Inflammatory macrophage treated with lipopolysaccharide for 4 hours (primary cell): ENCODE results near the gene HSF5.

ENCODE experiments used
- DNase-seq: peaks from one replicate; pipeline ENCODE4 v3.0.0-alpha.2; 2020

HSF5 gene

DNA sequence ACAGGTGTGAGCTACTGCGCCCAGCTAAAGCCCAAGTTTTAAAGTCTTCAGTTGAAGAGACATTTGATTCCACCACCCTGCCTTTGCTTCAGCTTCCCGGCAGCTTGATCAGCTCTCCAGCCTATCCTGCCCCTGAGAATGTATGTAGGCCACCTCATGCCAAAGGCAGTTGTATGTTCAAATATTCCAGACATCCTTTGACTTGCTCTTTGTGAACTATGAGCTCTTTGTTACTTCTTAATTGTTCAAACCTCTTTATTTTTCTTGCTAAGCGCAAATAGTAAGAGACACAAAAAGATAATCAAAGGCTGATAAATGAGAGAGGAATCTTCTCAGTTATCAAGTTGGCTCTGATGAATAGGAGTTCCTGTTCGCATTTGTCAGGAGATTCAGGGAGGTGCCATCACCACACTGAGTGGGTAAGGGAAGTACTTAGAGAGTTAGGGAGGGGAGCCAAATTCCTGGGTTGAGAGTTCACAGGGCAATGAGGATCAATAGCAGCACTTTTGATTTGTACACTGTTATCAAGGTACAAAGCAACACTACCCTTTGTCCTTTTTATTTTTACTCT is 104.2 kb downstream of the HSF5 start:
- DNase-seq = peak; percentile 22

DNA sequence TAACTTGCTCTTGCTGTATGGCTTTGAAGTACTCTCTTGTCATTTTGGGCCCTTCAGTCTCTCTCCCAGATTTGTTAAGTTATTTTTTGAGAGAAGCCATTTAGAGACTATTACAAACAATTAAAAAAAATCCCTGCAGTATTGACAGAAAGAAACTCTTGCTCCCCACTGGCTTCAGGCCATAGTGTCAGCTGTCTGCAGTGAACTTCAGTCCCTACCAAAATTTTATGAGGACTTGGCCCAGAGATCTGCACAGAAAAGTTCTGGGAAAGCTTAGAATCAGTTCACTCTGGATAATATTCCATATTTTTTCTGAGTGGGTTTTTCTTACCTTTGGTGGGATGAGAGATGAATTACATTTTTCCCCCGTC is 105.4 kb downstream of the HSF5 start:
- no peak for DNase-seq

DNA sequence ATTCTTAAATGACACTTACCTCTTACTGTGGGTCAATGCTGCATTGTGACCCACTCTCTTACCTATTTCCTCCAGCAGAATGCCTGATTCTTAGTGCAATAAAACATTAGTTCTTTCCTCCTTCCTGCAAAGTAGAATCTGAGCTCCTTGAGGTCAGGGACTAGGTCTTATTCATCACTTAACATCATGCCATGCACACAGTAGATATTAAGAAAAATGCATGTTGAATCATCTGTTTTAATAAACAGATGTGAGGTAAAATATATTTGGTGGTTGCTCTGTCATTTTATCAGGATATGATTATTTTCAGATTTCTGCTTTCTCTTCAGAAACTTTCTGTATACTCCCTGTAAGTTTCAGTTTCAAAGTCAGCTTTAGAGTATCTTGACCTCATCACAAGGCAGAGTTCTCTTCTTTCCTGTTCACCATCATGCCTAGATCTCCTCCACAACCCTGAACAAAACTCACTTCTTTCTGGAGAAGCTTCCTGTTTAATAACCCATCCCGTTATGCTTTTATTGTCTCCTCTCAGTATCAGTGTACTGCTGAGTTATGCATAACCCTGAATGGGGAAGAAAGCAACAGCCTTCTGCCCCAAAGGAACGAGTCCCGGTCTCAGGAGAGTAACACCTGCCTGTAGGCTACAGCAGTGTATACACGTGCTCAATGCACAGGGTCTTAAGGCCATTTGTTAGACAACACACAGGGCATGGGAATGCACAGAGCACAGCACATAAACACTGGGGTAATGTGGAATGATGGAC is 105.9 kb downstream of the HSF5 start:
- peak; percentile 70 for DNase-seq

DNA sequence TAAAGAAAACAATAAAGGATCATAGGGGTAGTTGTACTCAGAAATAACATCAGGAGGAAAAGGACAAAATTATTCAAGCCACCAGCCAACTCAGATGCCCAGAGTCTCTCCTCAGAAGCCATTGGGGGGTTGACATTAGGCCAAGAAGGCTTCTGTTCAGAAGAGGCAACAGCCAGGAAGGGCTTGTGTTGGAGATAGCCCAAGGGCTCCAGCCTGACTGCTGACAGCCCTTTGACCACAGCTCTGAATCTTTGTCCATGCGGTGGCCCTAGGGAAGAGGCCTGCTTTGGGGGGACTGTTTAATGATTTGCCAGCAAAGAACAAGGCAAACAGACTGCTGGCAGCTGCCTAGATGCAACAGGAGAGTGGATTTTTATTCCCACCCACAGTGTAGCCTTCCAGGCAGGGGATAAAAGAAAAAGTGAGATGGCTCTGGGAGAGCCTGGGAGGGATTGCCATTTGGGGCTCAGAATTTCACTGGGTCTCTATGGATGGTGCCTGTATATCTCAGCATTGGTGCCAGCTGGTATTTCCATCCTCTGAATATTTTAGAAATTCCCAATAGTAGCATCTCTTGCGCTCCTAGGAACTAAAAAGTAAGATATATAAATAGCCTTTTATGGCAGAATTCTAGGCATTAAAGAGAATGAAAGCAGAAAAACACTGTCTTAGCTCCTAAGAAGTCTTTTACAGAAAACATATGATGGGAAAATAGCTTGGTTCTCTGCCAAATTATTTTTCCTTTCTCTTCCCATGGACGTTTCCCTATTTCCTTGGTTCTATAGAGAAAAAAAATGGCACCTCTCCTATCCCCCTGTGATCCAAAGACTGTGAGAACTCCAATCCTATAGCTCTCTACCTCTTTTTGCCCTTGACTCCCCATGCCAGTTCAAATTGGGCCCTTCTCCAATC is 106.8 kb downstream of the HSF5 start:
- DNase-seq = no peak

DNA sequence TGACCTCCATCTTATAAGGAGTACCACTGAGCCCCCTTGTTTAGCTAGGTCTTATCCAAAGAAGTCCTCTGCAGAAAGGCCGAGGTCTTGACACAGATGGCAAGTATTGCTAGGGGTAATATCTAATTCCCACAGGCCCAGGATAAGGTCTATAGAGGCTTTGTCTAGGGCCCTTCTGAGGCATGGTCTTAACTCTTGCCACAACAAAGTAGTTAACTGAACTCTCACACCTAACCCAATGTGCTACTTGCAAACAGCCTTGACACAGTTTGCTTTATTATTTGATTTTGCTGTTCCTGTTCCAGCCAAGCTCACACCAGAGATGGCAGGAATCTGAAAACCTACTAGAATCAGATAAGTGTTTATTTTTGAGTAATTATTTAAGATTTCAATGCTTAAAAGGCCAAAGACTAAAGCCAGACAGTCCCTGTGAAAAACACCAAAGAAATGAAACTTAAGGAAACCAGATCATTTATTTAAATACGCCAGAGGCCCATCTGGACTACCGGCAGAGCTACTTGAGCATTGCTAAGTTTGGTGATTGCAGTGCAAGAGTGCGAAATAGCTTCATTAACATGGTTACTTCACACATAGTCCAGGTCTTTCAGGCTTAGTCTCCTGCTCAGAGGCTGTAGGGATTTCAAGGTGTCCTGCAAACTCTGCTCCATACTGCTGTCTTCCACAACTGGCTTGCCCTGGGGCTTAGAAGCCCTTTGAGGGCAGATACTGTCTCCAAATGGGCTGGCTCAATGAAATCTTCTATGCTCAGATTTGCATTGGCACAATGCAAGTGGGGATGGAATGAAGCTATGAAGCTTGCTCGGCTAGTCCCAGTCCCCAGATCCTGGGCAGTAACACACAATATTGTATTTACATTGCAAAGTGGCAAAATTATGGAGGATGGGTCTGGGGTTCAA is 107.7 kb downstream of the HSF5 start:
- DNase-seq = no peak

DNA sequence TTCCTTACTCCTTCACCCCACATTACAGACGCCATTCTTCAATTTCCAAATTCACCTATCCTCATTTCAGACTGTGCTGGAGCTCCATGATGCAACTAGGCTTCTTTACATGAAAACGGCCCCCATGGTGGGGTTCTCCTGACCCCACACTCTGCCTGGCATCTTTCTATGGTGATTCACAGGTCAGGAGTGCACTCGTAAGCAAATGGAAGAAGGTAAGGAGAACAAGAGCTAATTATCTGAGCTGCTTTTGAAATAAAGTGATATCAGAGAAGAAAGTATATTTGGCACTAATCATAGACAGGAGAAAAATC is 108.7 kb downstream of the HSF5 start:
- DNase-seq = no peak

DNA sequence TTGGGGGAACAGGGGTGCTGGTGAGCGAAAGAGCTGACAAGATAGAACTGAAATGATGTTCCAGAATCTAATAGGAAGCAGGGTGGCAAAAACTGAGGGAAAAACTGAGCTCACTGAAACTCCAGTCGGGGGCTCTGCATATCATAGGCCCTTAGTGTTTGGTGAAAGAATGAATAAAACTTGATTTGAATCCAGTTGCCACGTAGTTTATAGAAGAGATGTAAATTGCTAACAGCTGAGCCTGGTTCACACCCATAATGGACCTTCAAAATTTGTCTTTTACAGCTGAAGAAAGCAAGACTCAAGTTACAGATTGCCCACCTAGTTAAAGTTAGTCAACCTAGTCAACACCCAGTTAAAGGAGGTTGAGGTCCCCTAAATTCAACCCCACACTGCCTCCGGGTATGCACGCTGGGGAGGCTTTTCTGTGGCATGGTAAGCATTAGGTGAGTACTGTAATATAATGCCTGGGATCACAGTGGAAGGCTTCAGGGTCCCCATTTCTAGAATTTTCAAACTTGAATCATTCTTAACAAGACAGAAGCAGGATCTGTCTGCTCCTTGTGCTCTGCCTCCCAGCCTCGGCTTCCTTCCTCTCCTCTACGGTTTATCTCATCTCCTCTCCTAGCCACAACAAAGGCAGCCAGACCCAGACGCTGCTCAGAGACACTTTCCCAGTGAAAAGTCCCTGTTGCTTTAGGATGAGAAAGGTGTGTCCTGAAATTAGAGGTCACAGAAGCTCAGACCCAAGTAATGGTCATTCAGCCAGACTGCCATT is 109.3 kb downstream of the HSF5 start:
- DNase-seq = no peak

DNA sequence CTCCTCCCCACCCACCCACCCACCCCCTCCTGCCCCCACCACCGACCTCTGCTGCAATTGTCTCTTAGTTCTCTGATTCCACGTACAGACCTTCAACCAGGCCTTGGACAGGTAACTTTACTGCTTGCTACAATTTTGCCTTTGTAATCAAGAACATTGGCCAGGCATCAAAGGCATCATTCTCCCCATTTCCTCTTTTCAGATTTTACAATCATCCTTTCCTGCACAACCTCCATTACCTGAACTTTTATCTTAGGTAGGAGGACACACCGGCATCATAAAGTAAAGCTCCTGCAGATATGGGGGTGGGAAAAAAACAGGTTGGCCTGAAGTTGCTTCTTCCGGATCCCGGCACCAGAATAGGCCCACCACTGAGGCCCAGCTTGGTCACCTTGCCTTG is 110.5 kb downstream of the HSF5 start:
- DNase-seq = no peak

DNA sequence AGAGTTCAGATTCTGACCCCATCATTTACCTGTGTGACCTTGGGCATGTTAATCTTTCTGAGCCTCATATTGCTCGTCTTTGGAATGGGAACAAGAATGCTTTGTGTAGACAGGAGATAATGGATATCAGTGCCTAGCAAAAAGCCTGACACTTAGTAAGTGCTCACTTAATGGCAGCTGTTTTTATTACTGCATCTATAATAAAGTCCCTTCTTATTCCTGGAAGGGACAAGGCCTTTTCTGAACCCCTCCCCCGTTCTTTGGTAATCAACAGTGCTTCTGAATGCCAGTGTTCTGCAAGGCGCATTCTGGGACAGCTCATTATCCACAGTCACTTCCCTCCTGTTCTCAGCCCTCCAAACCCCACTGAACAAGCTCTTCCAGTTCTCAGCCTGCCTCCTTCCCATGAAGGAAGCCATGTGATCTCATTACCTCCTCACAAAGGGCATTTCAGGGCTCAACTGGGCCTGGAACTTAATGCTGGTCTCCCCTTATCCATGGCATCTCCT is 111.1 kb downstream of the HSF5 start:
- DNase-seq = peak; percentile 44

DNA sequence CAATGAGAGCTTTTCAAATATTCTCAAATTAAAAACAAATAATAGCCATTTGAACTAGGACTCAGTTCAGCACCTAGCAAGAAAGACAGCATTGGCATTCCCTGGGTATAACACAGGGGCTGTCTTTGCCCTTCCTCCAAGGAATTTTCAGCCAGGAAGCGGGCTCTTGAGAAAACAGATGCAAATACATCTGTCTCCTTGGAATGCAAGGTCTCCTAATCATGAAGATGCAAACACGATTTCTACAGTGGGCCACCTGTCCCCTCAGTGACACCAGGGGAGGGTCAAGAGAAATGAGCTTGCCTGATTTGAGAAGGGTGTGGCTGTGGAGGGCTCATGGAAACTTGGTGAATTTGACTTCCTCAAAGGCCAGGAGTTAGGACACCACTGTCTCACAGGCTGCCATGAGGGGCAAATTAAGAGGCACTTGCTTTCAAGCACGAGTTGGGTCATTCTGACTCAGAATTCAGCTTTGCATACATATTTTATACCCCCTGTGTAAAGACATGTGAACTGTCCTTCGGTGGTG is 111.7 kb downstream of the HSF5 start:
- DNase-seq = peak; percentile 86

DNA sequence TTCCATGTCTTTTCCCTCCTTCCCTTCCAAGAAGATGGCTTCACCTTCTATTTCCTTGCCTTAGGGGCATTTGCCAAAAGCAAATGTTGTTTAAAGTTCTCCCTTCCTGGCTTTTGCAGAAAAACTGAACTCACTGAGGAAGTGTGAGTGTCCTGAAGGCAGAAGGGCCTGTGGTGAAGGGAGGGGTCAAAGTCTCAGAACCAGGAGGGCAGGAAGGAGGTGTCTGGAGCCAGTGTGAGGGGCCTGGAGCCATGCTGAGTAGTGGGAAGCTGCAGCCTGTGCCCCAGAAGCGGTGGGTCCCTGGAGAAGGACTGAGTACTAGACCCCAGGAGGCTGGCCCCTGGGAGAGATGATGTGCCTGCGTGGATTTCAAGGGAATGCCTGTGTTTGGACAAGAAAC is 112.4 kb downstream of the HSF5 start:
- DNase-seq = peak; percentile 11

DNA sequence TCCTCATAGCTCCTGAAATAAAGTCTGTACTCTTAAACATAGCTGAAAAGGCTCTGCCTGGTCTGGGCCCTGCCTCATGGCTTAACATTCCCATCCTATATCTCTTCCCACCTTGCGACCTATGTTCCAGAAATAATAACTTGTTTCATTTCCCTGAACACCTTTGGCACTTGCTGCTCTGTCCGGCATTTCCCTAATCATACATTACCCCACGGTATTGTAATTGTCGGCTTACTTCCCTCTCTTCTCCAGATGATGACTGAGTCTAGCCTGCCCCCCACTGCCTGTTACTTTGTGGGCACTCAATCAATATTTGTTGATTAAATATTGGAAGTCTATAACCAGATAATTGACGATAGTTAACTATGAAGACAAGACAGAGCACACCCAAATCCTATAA is 113.0 kb downstream of the HSF5 start:
- peak; percentile 52 for DNase-seq

DNA sequence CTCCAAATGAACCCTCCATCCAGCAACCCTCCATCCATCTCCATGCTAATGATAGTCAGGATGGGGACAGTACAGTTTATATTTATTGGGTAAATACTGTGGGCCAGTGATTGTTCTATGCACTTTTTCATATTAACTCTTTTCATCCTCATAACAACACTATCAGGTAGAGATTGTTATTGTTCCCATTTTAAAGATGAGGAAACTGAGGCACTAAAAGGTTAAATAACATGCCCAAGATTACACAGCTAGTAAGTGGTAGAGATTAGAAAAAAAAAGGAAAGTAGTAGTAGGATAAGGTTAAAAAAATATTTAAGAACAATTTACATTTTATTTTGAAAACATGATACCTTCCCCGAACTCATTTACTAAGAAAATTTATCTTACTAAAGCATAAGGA is 114.3 kb downstream of the HSF5 start:
- DNase-seq = no peak

DNA sequence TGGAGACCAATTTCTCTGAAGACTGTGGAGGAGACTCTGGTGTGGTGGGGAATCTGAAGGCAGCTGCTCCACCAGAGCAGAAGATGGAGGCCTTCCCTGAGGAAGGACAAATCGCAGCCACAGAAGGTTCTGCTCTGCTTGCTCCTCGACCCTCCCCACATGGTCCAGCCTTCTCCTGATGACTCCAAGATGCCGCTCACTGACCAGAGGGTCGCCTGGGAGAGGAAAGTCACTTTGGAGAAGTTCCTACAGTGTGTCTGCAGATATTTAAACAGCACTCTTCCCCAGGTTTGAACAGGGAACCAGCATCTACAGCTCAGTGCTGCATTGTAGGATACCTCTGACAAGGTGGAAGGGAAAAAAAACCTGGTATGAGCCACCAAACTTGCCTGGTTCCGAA is 115.2 kb downstream of the HSF5 start:
- DNase-seq = no peak

DNA sequence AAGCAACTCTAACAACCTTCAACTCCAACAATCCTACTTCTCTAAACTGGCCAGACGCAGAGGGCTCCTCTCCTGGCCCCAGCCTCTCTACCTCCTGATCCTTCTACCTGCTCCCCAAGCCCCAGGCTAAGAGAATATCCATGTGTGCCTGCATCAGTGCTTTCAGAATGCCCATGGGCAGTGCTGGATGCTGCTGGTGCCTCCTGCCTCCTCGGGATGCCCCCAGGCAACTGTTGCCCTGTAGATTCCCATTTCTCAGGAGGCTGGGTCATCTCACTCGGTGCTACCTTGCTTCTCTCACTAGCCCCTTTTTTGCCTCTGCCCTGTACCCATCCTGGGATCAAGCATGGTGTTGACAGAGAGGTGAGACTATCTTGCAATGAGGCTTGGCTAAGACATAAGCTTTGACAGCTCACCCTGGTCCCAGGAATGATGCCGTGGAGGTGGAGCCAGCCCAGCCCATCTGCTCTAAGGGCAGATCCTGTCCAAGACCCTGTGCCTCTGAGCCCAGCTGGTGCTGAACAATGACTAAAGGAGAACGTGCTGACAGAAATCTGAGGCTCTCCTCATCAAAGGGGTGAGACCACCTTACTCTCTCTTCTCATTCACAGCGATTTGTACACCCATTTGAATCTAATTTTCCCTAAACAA is 116.8 kb downstream of the HSF5 start:
- DNase-seq = no peak

DNA sequence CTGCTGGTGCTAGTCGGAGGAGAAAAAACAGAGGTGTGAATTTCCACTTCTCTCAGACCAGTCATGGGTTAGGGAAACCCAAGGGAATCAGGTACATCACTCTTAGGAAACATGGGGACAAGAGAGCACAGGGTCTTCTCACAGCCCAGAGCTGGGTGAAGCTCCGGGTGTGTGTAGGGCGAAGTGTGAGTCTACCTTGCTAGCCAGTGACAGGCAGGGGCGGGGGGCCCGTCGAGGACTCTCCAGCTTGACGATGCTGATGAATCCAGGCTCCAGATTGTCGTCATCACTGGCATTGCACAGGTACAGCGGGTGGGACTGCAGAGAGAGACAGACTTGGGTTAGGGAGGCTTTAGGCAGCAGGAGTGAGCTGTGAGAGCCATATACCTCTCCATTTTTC is 117.5 kb downstream of the HSF5 start:
- no peak for DNase-seq

DNA sequence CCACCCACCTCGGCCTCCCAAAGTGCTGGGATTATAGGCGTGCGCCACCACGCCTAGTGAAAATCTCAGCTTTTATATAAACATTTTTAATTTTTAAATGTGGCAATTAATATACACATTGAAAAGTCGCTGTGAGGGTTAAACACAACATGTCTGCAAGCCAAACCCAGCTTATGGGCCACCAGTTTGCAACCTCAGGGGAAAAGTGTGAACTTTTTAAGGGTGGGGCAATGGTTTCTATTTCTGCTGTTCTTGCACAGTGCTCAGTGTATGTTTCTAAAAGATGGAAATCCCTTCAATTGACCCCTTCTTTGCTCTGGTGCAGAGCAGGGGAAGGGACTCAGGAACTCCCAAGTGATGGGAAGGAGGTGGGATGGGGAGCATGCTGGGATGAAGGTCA is 117.9 kb downstream of the HSF5 start:
- DNase-seq = no peak
